IMR-90 (cell line): ENCODE data around the gene HOXD12. TPM values are rescaled to one million over a fixed set of nuclear protein-coding genes. Genes with fewer than 3 reads are reported as not detected.

Source experiments
- ATAC-seq: fragments of 200-7000 bp; cut with Tn5 transposase; 2 replicates; pipeline ENCODE4 v1.9.1; 2020; ENCODE audit warnings: low read depth, mild to moderate bottlenecking, moderate library complexity
- BruUV-seq: library from RNA; stranded (reverse); fragments of 400-500 nt; replicated peaks from 2 replicates; lab custom pipeline; 2021; lab: Mats Ljungman, UMichigan
- CTCF ChIA-PET: fragments of 300-600 bp; formaldehyde crosslinking; extraction: SDS; loops from one replicate; lab custom pipeline; 2021; ENCODE audit warnings: antibody characterized with exemption; lab: Yijun Ruan, JAX
- POLR2A ChIA-PET: fragments of 300-600 bp; sonication (Branson Sonifier 250); formaldehyde crosslinking; loops from one replicate; lab custom pipeline; 2022; ENCODE audit warnings: antibody characterized with exemption; ENCODE audit not compliant: unreplicated experiment; lab: Charles Lee
- DNase-seq: peaks from one replicate; pipeline ENCODE4 v3.0.0; 2013
- H2AFZ ChIP-seq: replicated peaks from 2 replicates; pipeline ENCODE3; 2013; ENCODE audit warnings: low read length, mild to moderate bottlenecking; ENCODE audit not compliant: poor library complexity
- H2AK5ac ChIP-seq: 2 replicates; pipeline ENCODE4 v1.6.1; 2013; ENCODE audit warnings: low read depth, low read length, inconsistent platforms
- H2AK9ac ChIP-seq: replicated peaks from 2 replicates; pipeline ENCODE3; 2013; ENCODE audit warnings: mild to moderate bottlenecking, low read depth, low read length, moderate library complexity; ENCODE audit not compliant: poor library complexity
- H2BK120ac ChIP-seq: 2 replicates; pipeline ENCODE4 v1.6.1; 2013; ENCODE audit warnings: low read depth, low read length, inconsistent platforms
- H2BK15ac ChIP-seq: 3 replicates; pipeline ENCODE4 v1.6.1; 2013; ENCODE audit warnings: low read depth, low read length, inconsistent platforms
- H2BK20ac ChIP-seq: 2 replicates; pipeline ENCODE4 v1.6.1; 2013; ENCODE audit warnings: low read depth, mild to moderate bottlenecking, inconsistent platforms, low read length, moderate library complexity
- H2BK5ac ChIP-seq: 2 replicates; pipeline ENCODE4 v1.6.1; 2013; ENCODE audit warnings: mild to moderate bottlenecking, low read depth, low read length, inconsistent platforms; ENCODE audit not compliant: poor library complexity, severe bottlenecking
- H3K14ac ChIP-seq: replicated peaks from 2 replicates; pipeline ENCODE4 v1.6.1; 2013; ENCODE audit warnings: low read depth, low read length, inconsistent platforms
- H3K18ac ChIP-seq: 2 replicates; pipeline ENCODE4 v1.6.1; 2013; ENCODE audit warnings: low read depth, low read length, control low read depth
- H3K23ac ChIP-seq: 2 replicates; pipeline ENCODE4 v1.6.1; 2013; ENCODE audit warnings: low read depth, low read length, inconsistent platforms
- H3K27ac ChIP-seq: 2 replicates; pipeline ENCODE4 v1.5.1; 2013; ENCODE audit warnings: mild to moderate bottlenecking, control low read depth, low read length; ENCODE audit not compliant: insufficient read depth
- H3K27me3 ChIP-seq: 2 replicates; pipeline ENCODE4 v1.6.1; 2013; ENCODE audit warnings: low read length; ENCODE audit not compliant: control insufficient read depth, insufficient read depth
- H3K36me3 ChIP-seq: 2 replicates; pipeline ENCODE4 v1.6.1; 2013; ENCODE audit warnings: low read length, mixed read lengths; ENCODE audit not compliant: control insufficient read depth, insufficient read depth
- H3K4ac ChIP-seq: 2 replicates; pipeline ENCODE4 v1.6.1; 2013; ENCODE audit warnings: low read depth, low read length, inconsistent platforms
- H3K4me1 ChIP-seq: 2 replicates; pipeline ENCODE4 v1.6.1; 2013; ENCODE audit warnings: low read length, mixed read lengths; ENCODE audit not compliant: control insufficient read depth, insufficient read depth
- H3K4me2 ChIP-seq: 2 replicates; pipeline ENCODE4 v1.6.1; 2013; ENCODE audit warnings: low read depth, mild to moderate bottlenecking, control low read depth, low read length, moderate library complexity
- H3K4me3 ChIP-seq: 2 replicates; pipeline ENCODE4 v1.5.1; 2013; ENCODE audit warnings: low read depth, mild to moderate bottlenecking, control low read depth, low read length, moderate library complexity; ENCODE audit not compliant: insufficient read depth
- H3K56ac ChIP-seq: 2 replicates; pipeline ENCODE4 v1.6.1; 2013; ENCODE audit warnings: low read length, inconsistent platforms; ENCODE audit not compliant: insufficient read depth; ENCODE audit errors: extremely low read depth
- H3K79me1 ChIP-seq, 2 experiments: 2 replicates each; pipeline ENCODE4 v1.6.1; 2013; ENCODE audit warnings: low read length in 2 of 2, inconsistent platforms in 1 of 2, low read depth in 1 of 2
- H3K9ac ChIP-seq: 2 replicates; pipeline ENCODE4 v1.6.1; 2013; ENCODE audit warnings: low read depth, low read length, control low read depth
- H3K9me1 ChIP-seq: 2 replicates; pipeline ENCODE4 v1.6.1; 2013; ENCODE audit warnings: low read length, inconsistent platforms; ENCODE audit not compliant: insufficient read depth
- H3K9me3 ChIP-seq: 2 replicates; pipeline ENCODE4 v1.6.1; 2013; ENCODE audit warnings: low read length; ENCODE audit not compliant: control insufficient read depth, insufficient read depth
- H4K20me1 ChIP-seq: 2 replicates; pipeline ENCODE4 v1.6.1; 2013; ENCODE audit warnings: low read length, inconsistent platforms; ENCODE audit not compliant: insufficient read depth
- H4K5ac ChIP-seq: 2 replicates; pipeline ENCODE4 v1.6.1; 2013; ENCODE audit warnings: mild to moderate bottlenecking, low read depth, low read length, control low read depth
- H4K8ac ChIP-seq, 2 experiments: 2 replicates each; pipeline ENCODE4 v1.6.1; 2013; ENCODE audit warnings: low read depth in 2 of 2, low read length in 2 of 2, control low read depth in 1 of 2, inconsistent platforms in 1 of 2
- H4K91ac ChIP-seq: 2 replicates; pipeline ENCODE4 v1.6.1; 2013; ENCODE audit warnings: low read depth, low read length, inconsistent platforms; ENCODE audit not compliant: insufficient read depth
- BHLHE40 ChIP-seq: fragments of 150-350 bp; IDR thresholded peaks from 2 replicates; pipeline ENCODE4 v1.6.1; 2016; ENCODE audit warnings: mild to moderate bottlenecking, low read depth, low read length
- CEBPB ChIP-seq: IDR thresholded peaks from 2 replicates; pipeline ENCODE4 v1.6.1; 2012; ENCODE audit warnings: low read depth, low read length, improper control_type of control experiment
- CHD1 ChIP-seq: IDR thresholded peaks from 2 replicates; pipeline ENCODE4 v1.6.1; 2012; ENCODE audit warnings: low read depth, low read length, improper control_type of control experiment
- CTCF ChIP-seq: conservative IDR thresholded peaks from 2 replicates; pipeline ENCODE4 v1.5.1; 2012; ENCODE audit warnings: mild to moderate bottlenecking, low read depth, low read length, improper control_type of control experiment
- ELK1 ChIP-seq: fragments of 150-350 bp; IDR thresholded peaks from 2 replicates; pipeline ENCODE4 v1.6.1; 2016; ENCODE audit warnings: low read depth, mild to moderate bottlenecking, low read length, moderate library complexity, borderline replicate concordance
- FOS ChIP-seq: fragments of 150-350 bp; IDR thresholded peaks from 2 replicates; pipeline ENCODE4 v1.6.1; 2016; ENCODE audit warnings: low read depth, low read length
- MXI1 ChIP-seq: IDR thresholded peaks from 2 replicates; pipeline ENCODE4 v1.6.1; 2012; ENCODE audit warnings: low read depth, mild to moderate bottlenecking, low read length, moderate library complexity, borderline replicate concordance
- NFE2L2 ChIP-seq: fragments of 150-350 bp; IDR thresholded peaks from 2 replicates; pipeline ENCODE4 v1.6.1; 2016; ENCODE audit warnings: low read depth, mild to moderate bottlenecking, low read length
- POLR2A ChIP-seq: IDR thresholded peaks from 2 replicates; pipeline ENCODE4 v1.6.1; 2012; ENCODE audit warnings: mild to moderate bottlenecking, low read depth, low read length
- RAD21 ChIP-seq: IDR thresholded peaks from 2 replicates; pipeline ENCODE4 v1.6.1; 2012; ENCODE audit warnings: low read length, improper control_type of control experiment
- RCOR1 ChIP-seq: IDR thresholded peaks from 2 replicates; pipeline ENCODE4 v1.6.1; 2012; ENCODE audit warnings: mild to moderate bottlenecking, low read length, improper control_type of control experiment; ENCODE audit not compliant: insufficient replicate concordance
- SMC3 ChIP-seq: fragments of 150-350 bp; IDR thresholded peaks from 2 replicates; pipeline ENCODE4 v1.6.1; 2016; ENCODE audit warnings: low read depth, mild to moderate bottlenecking, antibody characterized with exemption, low read length, moderate library complexity
- USF2 ChIP-seq: fragments of 150-350 bp; IDR thresholded peaks from 2 replicates; pipeline ENCODE4 v1.6.1; 2017; ENCODE audit warnings: mild to moderate bottlenecking, antibody characterized with exemption, low read length, low read depth
- WGBS, 2 experiments: methylation state at CpG; one replicate each; pipeline versions ENCODE4 v1.1.5 to v1.1.7; 2013; ENCODE audit warnings: missing lambda C conversion rate in 2 of 2; ENCODE audit not compliant: insufficient read length in 1 of 2; ENCODE audit errors: extremely low coverage in 2 of 2; 5-methylcytosine and 5-hydroxymethylcytosine counted together
- dilution Hi-C: fragments of 300-500 bp; cut with HindIII; formaldehyde crosslinking; loops from one replicate; pipeline ENCODE4 v1.14.3; 2018; ENCODE audit warnings: low sequenced_read_pairs; ENCODE audit not compliant: unreplicated experiment
- in situ Hi-C: fragments of 300-500 bp; cut with MboI; formaldehyde crosslinking; loops from 3 replicates; pipeline ENCODE4 v1.14.3; 2019; ENCODE audit warnings: low sequenced_read_pairs, inconsistent platforms, mixed read lengths
- intact Hi-C: fragments of 100-400 bp; cut with micrococcal nuclease; formaldehyde crosslinking; loops from 2 replicates; pipeline ENCODE4 v1.10.0; 2022
- polyA plus RNA-seq, 3 experiments: library from polyadenylated mRNA; depleted of rRNA; stranded (reverse); fragments of >200 nt; gene quantifications; 2 replicates each; pipeline ENCODE4 v1.2.3, GENCODE V29; 2012; ENCODE audit warnings: low replicate concordance in 1 of 3
- total RNA-seq: library from RNA; depleted of rRNA; stranded (reverse); fragments of >200 nt; gene quantifications from 2 replicates; pipeline ENCODE4 v1.2.3, GENCODE V29; 2012

Gene HOXD12
- total and polyA plus RNA-seq, 2 of the 4 experiments (the other 2 are of a cell fraction), result not detected

- no peaks in the 10 kb centered on the region for H3K9me1 ChIP-seq
- H2AK5ac ChIP-seq, result no peak overlapping the region
- H3K56ac ChIP-seq, result no peak overlapping the region
- no TSS peak for BruUV-seq
- DNase-seq, result no peak
- no peaks in the 10 kb centered on the region for H3K4me1 ChIP-seq
- no peaks in the 10 kb centered on the region for H4K20me1 ChIP-seq
- H4K91ac ChIP-seq, result no peak overlapping the region
- H3K4ac ChIP-seq, result no peak overlapping the region
- peak overlapping the region; percentile 8 for H2AFZ ChIP-seq
- H3K9me3 ChIP-seq, result peaks cover 10% of the 10 kb centered on the region
- no peak overlapping the region for H3K4me3 ChIP-seq
- H4K8ac ChIP-seq, result no peak overlapping the region
- H2BK5ac ChIP-seq, result no peak overlapping the region
- ChIA-PET POLR2A (no interaction called here), CTCF (no interaction called here)
- dilution Hi-C loops, result no loop called here
- no peak overlapping the region for H2BK20ac ChIP-seq
- H3K79me1 ChIP-seq, result no peaks in the 10 kb centered on the region
- no peak overlapping the region for H2BK15ac ChIP-seq
- H3K23ac ChIP-seq, result no peak overlapping the region
- no peak overlapping the region for H2AK9ac ChIP-seq
- WGBS, 2 experiments, result 0% methylated on average over 7 of the region's 29 CpGs; no CpG with 5 or more reads in 1 of the 2 experiments
- H3K27ac ChIP-seq, result no peak overlapping the region
- ATAC-seq, result no peak
- no peak overlapping the region for H3K4me2 ChIP-seq
- H3K14ac ChIP-seq, result no peak overlapping the region
- H2BK120ac ChIP-seq, result no peak overlapping the region
- peaks cover 89% of the 10 kb centered on the region for H3K27me3 ChIP-seq
- no peaks in the 10 kb centered on the region for H3K36me3 ChIP-seq
- intact Hi-C loops, result loop anchor here (1.0 kb wide), 1 partner anchor 23 kb away; no protein-coding TSS in a partner anchor
- no peak overlapping the region for H3K9ac ChIP-seq
- in situ Hi-C loops, result no loop called here
- no peak overlapping the region for H4K5ac ChIP-seq
- no peak overlapping the region for H3K18ac ChIP-seq
- TF ChIP-seq POLR2A (no peak), NFE2L2 (no peak), CHD1 (no peak), BHLHE40 (no peak), ELK1 (no peak), FOS (no peak), RAD21 (no peak), MXI1 (no peak), SMC3 (no peak), CTCF (no peak), CEBPB (no peak), USF2 (no peak), RCOR1 (no peak)
Measured at GRCh38 chr2:176111846-176112374, 12.3 kb downstream of the HOXD12 start.
